HEK293T (cell line): Measurements from ENCODE around the gene ANGPT4.

Experiments
- CTCF ChIA-PET: fragments of 350-600 bp; formaldehyde crosslinking; extraction: SDS; loops from one replicate; lab custom pipeline; 2021; ENCODE audit warnings: antibody characterized with exemption, inconsistent platforms; lab: Yijun Ruan, JAX
- POLR2A ChIA-PET: fragments of 350-600 bp; formaldehyde crosslinking; extraction: SDS; loops from one replicate; lab custom pipeline; 2020; ENCODE audit warnings: antibody characterized with exemption, inconsistent platforms; lab: Yijun Ruan, JAX
- DNase-seq: peaks from one replicate; pipeline ENCODE4 v3.0.0; 2012; ENCODE audit warnings: mixed read lengths; ENCODE audit errors: extremely low spot score
- ARNT ChIP-seq: fragments of 450-650 bp; IDR thresholded peaks from 2 replicates; pipeline ENCODE4 v1.6.1; 2017; ENCODE audit warnings: mild to moderate bottlenecking
- BHLHE40 ChIP-seq: fragments of 450-650 bp; IDR thresholded peaks from 2 replicates; pipeline ENCODE4 v1.6.1; 2016; ENCODE audit warnings: mild to moderate bottlenecking, moderate library complexity, borderline replicate concordance
- CTBP1 ChIP-seq: fragments of 450-650 bp; IDR thresholded peaks from 2 replicates; pipeline ENCODE4 v1.6.1; 2016; ENCODE audit warnings: borderline replicate concordance
- ELF4 ChIP-seq: fragments of 450-650 bp; IDR thresholded peaks from 2 replicates; pipeline ENCODE4 v1.6.1; 2017; ENCODE audit warnings: antibody characterized with exemption
- FOXA1 ChIP-seq: fragments of 450-650 bp; IDR thresholded peaks from 2 replicates; pipeline ENCODE4 v1.6.1; 2016; ENCODE audit warnings: mild to moderate bottlenecking
- FOXK2 ChIP-seq: fragments of 450-650 bp; IDR thresholded peaks from 2 replicates; pipeline ENCODE4 v1.6.1; 2016; ENCODE audit warnings: mild to moderate bottlenecking
- FOXM1 ChIP-seq: fragments of 450-650 bp; IDR thresholded peaks from 2 replicates; pipeline ENCODE4 v1.6.1; 2017; ENCODE audit warnings: mild to moderate bottlenecking, borderline replicate concordance
- HDGF ChIP-seq: fragments of 450-650 bp; IDR thresholded peaks from 2 replicates; pipeline ENCODE4 v1.6.1; 2017; ENCODE audit warnings: antibody characterized with exemption, borderline replicate concordance
- L3MBTL2 ChIP-seq: fragments of 450-650 bp; conservative IDR thresholded peaks from 2 replicates; pipeline ENCODE4 v1.6.1; 2016; ENCODE audit warnings: mild to moderate bottlenecking
- LEF1 ChIP-seq: fragments of 450-650 bp; IDR thresholded peaks from 2 replicates; pipeline ENCODE4 v1.6.1; 2017; ENCODE audit warnings: mild to moderate bottlenecking, borderline replicate concordance
- NFRKB ChIP-seq: fragments of 450-650 bp; IDR thresholded peaks from 2 replicates; pipeline ENCODE4 v1.6.1; 2016; ENCODE audit warnings: mild to moderate bottlenecking, moderate library complexity
- SP1 ChIP-seq: fragments of 450-650 bp; IDR thresholded peaks from 2 replicates; pipeline ENCODE4 v1.6.1; 2017
- SUZ12 ChIP-seq: fragments of 450-650 bp; IDR thresholded peaks from 2 replicates; pipeline ENCODE4 v1.6.1; 2016; ENCODE audit warnings: mild to moderate bottlenecking
- TARDBP ChIP-seq: fragments of 450-650 bp; IDR thresholded peaks from 2 replicates; pipeline ENCODE4 v1.6.1; 2016
- ZNF384 ChIP-seq: fragments of 450-650 bp; IDR thresholded peaks from 2 replicates; pipeline ENCODE4 v1.6.1; 2016
- TF ChIP-seq, protein P1 (sequence below): fragments of 450-650 bp; IDR thresholded peaks from 2 replicates; pipeline ENCODE4 v1.6.1; 2016

The ANGPT4 gene

DNA sequence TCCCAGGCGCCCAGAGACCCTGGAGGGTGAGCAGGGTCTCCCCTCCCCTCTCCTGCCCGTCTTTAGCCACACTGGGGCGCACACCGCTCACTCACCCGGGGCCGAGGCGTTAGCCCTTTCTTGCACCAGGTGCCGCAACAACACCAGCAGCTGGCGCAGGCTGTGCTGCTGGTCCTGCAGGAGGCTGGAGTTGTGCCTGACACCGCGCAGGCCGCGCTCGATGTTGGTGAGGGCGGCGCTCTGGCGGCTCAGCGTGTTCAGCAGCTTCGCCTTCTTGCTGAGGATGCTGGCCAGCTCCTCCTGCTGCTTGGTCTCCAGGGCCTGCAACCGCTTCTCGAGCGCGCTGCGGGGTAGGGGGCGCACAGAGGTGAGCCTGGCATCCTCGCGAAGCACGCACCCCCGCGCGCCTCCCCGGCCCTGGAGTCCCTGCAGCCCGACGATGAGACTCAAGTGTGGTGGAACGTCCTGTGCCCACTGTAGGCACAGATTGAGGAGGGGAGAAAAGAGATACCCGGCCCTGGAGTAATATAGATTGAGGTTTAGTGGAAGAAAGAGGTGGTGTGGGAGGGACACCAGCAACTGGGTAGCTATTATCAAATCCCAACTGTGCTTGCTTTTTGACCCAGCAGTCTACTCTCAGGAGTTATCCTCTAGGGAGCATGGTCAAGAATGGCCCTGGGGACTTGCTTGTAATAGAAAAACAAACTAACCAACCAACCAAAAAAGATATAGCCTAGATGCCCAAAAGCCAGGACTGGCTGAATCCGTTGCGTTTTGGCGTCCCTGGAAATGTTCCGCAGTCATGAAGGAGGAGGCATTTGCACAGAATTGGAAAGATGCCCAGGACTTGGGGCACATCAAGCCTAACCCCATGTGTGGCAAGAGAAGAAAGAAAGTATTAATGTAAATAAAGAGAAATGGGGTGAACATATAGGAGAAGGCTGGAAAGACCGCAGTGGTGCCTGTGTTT is 30.9 kb downstream of the ANGPT4 start:
- no peak for DNase-seq
- TF ChIP-seq, protein P1, sequence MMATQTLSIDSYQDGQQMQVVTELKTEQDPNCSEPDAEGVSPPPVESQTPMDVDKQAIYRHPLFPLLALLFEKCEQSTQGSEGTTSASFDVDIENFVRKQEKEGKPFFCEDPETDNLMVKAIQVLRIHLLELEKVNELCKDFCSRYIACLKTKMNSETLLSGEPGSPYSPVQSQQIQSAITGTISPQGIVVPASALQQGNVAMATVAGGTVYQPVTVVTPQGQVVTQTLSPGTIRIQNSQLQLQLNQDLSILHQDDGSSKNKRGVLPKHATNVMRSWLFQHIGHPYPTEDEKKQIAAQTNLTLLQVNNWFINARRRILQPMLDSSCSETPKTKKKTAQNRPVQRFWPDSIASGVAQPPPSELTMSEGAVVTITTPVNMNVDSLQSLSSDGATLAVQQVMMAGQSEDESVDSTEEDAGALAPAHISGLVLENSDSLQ, result no peak
- TF ChIP-seq LEF1 (no peak), SUZ12 (no peak), TARDBP (no peak), FOXA1 (no peak), ZNF384 (no peak), SP1 (no peak), ARNT (no peak), BHLHE40 (no peak), FOXM1 (no peak), FOXK2 (no peak), L3MBTL2 (no peak), NFRKB (no peak), ELF4 (no peak), HDGF (no peak)
- POLR2A ChIA-PET, result no interaction called here
- CTCF ChIA-PET, result no interaction called here

DNA sequence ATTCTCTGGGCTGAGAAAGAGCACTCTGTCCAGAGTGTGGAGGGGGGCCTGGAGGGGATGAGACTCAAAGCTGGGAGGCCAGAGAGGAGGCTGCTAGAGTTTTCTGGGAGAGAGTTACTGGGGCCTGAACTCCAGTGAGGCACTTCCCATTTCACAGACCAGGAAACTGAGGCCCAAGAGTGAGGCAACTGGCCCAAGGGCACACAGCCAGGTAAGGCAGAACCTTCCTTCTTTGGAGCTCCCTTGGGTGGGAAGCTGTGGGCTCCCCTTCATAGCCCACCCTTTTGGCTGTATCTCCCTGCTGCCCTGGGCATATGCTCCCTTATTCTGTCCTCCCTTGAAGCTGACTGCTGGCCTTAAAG is 34.4 kb downstream of the ANGPT4 start:
- no peak for DNase-seq
- POLR2A ChIA-PET, result no interaction called here
- TF ChIP-seq FOXA1 (no peak), LEF1 (no peak), L3MBTL2 (no peak), ZNF384 (no peak), ELF4 (no peak), SUZ12 (no peak), HDGF (no peak), FOXK2 (no peak), FOXM1 (no peak), ARNT (no peak), NFRKB (no peak), BHLHE40 (no peak), TARDBP (no peak), SP1 (no peak), CTBP1 (no peak)
- TF ChIP-seq, protein P1, result no peak
- CTCF ChIA-PET, result no interaction called here

DNA sequence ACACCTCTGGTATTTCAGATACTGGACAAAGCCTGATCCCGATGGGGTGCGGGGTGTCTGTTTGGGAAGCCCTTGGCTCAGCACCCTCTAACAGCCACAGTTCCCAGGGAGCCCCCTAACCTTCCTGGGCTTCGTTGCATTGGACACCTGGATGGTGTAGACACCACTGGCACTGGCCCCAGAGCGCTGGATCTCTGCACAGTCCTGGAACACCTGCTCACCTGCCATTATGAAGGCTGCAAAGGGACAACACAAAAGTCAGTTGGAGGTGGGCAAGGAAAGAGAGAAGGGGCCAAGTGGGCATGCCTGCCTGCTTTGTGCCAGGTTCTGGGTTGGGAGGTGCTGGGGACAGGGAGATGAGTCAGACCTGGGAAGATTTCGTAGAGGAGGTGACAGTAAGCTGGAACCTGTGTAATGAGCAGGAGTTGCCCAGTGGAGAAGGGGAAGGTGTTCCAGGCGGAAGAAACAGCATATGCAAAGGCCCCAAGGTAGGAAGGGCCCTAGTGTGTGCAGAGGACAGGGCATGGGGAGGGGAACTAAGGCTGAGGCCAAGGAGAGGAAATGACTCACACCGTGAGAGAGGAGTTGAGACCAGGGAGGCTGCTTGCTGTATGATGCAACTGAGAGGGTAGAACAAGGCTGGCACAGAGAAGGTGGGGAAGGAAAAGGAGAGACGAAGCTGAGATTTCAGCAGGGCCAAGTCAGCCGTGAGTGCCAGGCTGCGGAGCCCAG is 34.9 kb downstream of the ANGPT4 start:
- DNase-seq, result no peak
- ChIA-PET POLR2A (no interaction called here), CTCF (no interaction called here)
- TF ChIP-seq HDGF (no peak), ZNF384 (no peak)
- TF ChIP-seq, protein P1, result no peak

DNA sequence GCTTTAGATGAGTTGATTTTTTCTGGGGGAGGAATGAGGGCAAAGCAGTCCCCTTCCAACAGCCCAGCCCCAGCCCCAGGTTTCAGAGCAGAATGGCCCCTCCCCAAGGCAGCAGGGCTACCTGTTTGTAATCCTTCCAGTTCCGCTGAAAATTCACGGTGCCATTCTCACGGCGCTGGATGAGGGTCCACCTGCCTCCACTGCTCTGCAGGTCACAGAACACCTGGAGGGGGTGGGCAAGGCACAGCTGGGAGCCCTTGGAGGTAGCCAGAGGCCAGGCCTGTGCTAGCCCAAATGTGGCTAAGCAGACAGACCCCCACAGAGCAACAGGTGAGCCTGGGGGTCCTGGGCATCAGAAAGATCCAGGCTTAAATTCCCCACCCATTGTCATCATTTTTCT is 36.5 kb downstream of the ANGPT4 start:
- ChIA-PET CTCF (no interaction called here), POLR2A (no interaction called here)
- DNase-seq, result no peak
- TF ChIP-seq ARNT (no peak), ZNF384 (no peak), HDGF (no peak), FOXA1 (no peak), ELF4 (no peak), LEF1 (no peak), TARDBP (no peak), BHLHE40 (no peak), FOXK2 (no peak), CTBP1 (no peak), SP1 (no peak), SUZ12 (no peak)
- TF ChIP-seq, protein P1, result no peak

DNA sequence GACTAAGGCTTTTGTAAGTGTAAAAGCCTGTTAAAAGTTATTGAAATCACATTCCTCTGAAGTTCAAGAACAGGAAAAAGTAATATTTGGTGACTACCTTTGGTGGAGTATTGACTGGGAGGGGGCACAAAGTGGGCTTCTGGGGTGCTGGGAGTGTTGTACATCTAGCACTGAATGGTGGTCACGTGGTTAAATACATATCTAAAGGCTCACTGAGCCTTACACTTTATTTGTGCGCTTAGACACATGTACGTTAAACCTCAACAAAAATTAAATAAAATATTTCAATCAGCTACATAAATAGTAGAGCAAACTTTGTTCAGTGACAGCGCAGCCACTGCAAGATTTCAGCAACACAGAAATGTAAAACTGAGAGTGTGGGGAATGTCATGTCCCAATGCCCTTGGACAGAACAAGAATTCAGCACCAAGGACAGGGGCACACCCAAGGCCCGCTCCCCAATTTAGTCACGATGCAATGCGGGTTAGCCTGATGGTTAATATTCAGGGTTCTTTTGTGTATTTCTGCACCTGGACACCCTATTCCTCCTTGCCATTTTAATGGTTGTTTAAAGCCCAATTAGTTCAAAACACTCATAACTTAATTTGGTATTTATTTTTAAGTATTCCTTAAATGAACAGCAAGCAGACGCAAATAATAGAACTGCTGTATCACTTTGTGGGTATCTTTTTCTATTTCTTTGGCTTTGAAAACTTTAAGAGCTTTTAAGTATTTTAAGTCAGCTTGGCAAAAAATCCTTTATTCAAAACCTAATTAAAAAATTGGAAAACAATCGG is 37.4 kb downstream of the ANGPT4 start:
- no peak for TF ChIP-seq FOXA1
- TF ChIP-seq ARNT, result no peak
- no peak for TF ChIP-seq FOXK2
- no peak for TF ChIP-seq BHLHE40
- TF ChIP-seq NFRKB, result no peak
- no peak for TF ChIP-seq TARDBP
- TF ChIP-seq ELF4, result no peak
- TF ChIP-seq SUZ12, result no peak
- TF ChIP-seq SP1, result no peak
- no peak for TF ChIP-seq LEF1
- TF ChIP-seq, protein P1, result no peak
- TF ChIP-seq CTBP1, result no peak
- no peak for TF ChIP-seq FOXM1
- no peak for TF ChIP-seq HDGF
- TF ChIP-seq ZNF384, result no peak
- no peak for TF ChIP-seq L3MBTL2
- ChIA-PET CTCF (no interaction called here), POLR2A (no interaction called here)
- peak; percentile 53 for DNase-seq
